SHP77 treated with DMSO at 0.1 percent for 48 hours (cell line): ENCODE data around the gene AKAP7.

Experiments
- DNase-seq: peaks from one replicate; lab custom pipeline; 2025; lab: John Stamatoyannopoulos, UW

AKAP7 gene

GRCh38 chr6:131134220-131134979, 867 bp upstream of the AKAP7 start:
- DNase-seq, result no peak

GRCh38 chr6:131134980-131135243, 355 bp upstream of the AKAP7 start:
- DNase-seq, result no peak

- no peak for DNase-seq
Measured at GRCh38 chr6:131136021-131136786, 937 bp downstream of the AKAP7 start.

- DNase-seq, result no peak
Measured at GRCh38 chr6:131139599-131139998, 4.3 kb downstream of the AKAP7 start.

- DNase-seq, result no peak
Measured at GRCh38 chr6:131143319-131143718, 8.1 kb downstream of the AKAP7 start.

- no peak for DNase-seq
Measured at GRCh38 chr6:131146865-131147264, 11.6 kb downstream of the AKAP7 start.

- DNase-seq, result no peak
Measured at GRCh38 chr6:131156411-131156810, 21.1 kb downstream of the AKAP7 start.

- no peak for DNase-seq
Measured at GRCh38 chr6:131159578-131159977, 24.3 kb downstream of the AKAP7 start.

GRCh38 chr6:131160254-131160758, 25.0 kb downstream of the AKAP7 start:
- DNase-seq, result no peak

GRCh38 chr6:131161987-131162386, 26.7 kb downstream of the AKAP7 start:
- no peak for DNase-seq

GRCh38 chr6:131163886-131164285, 28.6 kb downstream of the AKAP7 start:
- no peak for DNase-seq

GRCh38 chr6:131164506-131164905, 29.2 kb downstream of the AKAP7 start:
- DNase-seq, result no peak

GRCh38 chr6:131167773-131168172, 32.5 kb downstream of the AKAP7 start:
- no peak for DNase-seq

GRCh38 chr6:131169613-131170012, 34.3 kb downstream of the AKAP7 start:
- DNase-seq, result no peak

GRCh38 chr6:131172222-131172621, 37.0 kb downstream of the AKAP7 start:
- DNase-seq, result no peak

- DNase-seq, result no peak
Measured at GRCh38 chr6:131173680-131174079, 38.4 kb downstream of the AKAP7 start.

- DNase-seq, result no peak
Measured at GRCh38 chr6:131175564-131175963, 40.3 kb downstream of the AKAP7 start.

GRCh38 chr6:131177996-131178395, 42.7 kb downstream of the AKAP7 start:
- DNase-seq, result no peak

GRCh38 chr6:131182991-131183425, 47.7 kb downstream of the AKAP7 start:
- DNase-seq, result no peak

- no peak for DNase-seq
Measured at GRCh38 chr6:131183427-131184095, 48.3 kb downstream of the AKAP7 start.

- no peak for DNase-seq
Measured at GRCh38 chr6:131191590-131191989, 56.3 kb downstream of the AKAP7 start.

GRCh38 chr6:131197716-131198115, 62.4 kb downstream of the AKAP7 start:
- DNase-seq, result no peak
